HCT116 (cell line): ENCODE data around the gene TPX2. TPM values are rescaled to one million over a fixed set of nuclear protein-coding genes. Genes with fewer than 3 reads are reported as not detected.

ENCODE experiments used
- ATAC-seq: fragments of 200-7000 bp; cut with Tn5 transposase; 2 replicates; pipeline ENCODE4 v1.9.1; 2020; ENCODE audit warnings: mild to moderate bottlenecking, moderate library complexity
- BruUV-seq: library from RNA; stranded (reverse); fragments of 400-500 nt; replicated peaks from 2 replicates; lab custom pipeline; 2021; lab: Mats Ljungman, UMichigan
- CTCF ChIA-PET: fragments of 300-600 bp; sonication (Branson Sonifier 250); formaldehyde crosslinking; loops from one replicate; lab custom pipeline; 2021; ENCODE audit warnings: antibody characterized with exemption; lab: Charles Lee
- POLR2A ChIA-PET: fragments of 300-600, 350-600 bp; sonication (Branson Sonifier 250); formaldehyde crosslinking; loops from one replicate; lab custom pipeline; 2021; ENCODE audit warnings: antibody characterized with exemption; lab: Charles Lee
- RAD21 ChIA-PET, 2 experiments: fragments of 300-600 bp; sonication (Branson Sonifier 250); formaldehyde crosslinking; loops; one replicate each; lab custom pipeline; 2023; ENCODE audit warnings: low total read pairs in 2 of 2; ENCODE audit not compliant: uncharacterized antibody in 2 of 2, unreplicated experiment in 2 of 2, low non-redundant PET in 1 of 2; lab: Charles Lee
- DNase-seq: peaks from one replicate; pipeline ENCODE4 v3.0.0-alpha.2; 2010; ENCODE audit warnings: low read depth, low spot score
- H2AFZ ChIP-seq: fragments of 200-600 bp; shearing (Covaris generic), sonication (generic); 2 replicates; pipeline ENCODE4 v1.6.1; 2017; ENCODE audit warnings: low read depth, mixed run types, mixed read lengths, antibody characterized with exemption, low read length; ENCODE audit not compliant: poor library complexity, severe bottlenecking
- H3K27ac ChIP-seq: 2 replicates; pipeline ENCODE4 v1.5.1; 2012; ENCODE audit warnings: low read depth, low read length
- H3K27me3 ChIP-seq: fragments of 200-600 bp; sonication (generic); 2 replicates; pipeline ENCODE4 v1.6.1; 2016; ENCODE audit warnings: mixed run types, low read length, mixed read lengths; ENCODE audit not compliant: insufficient read depth
- H3K36me3 ChIP-seq, 2 experiments: fragments of 200-500 bp in 1 of 2; fragments of 200-600 bp in 1 of 2; sonication (Bioruptor generic) in 1 of 2; sonication (generic) in 1 of 2; 2 replicates each; pipeline versions ENCODE4 v1.5.1 to v1.6.1; 2014 to 2016; ENCODE audit warnings: low read length in 2 of 2, inconsistent platforms in 1 of 2, mixed read lengths in 1 of 2, mixed run types in 1 of 2; ENCODE audit not compliant: insufficient read depth in 2 of 2, control insufficient read depth in 1 of 2
- H3K4me1 ChIP-seq, 2 experiments: fragments of 200-600 bp in 1 of 2; sonication (generic) in 1 of 2; 2 replicates each; pipeline versions ENCODE4 v1.5.1 to v1.6.1; 2012 to 2017; ENCODE audit warnings: low read length in 2 of 2, inconsistent platforms in 1 of 2, mild to moderate bottlenecking in 1 of 2, mixed read lengths in 1 of 2, mixed run types in 1 of 2, moderate library complexity in 1 of 2; ENCODE audit not compliant: insufficient read depth in 2 of 2, control insufficient read depth in 1 of 2
- H3K4me2 ChIP-seq: fragments of 200-600 bp; sonication (generic); 2 replicates; pipeline ENCODE4 v1.6.1; 2017; ENCODE audit warnings: mixed run types, low read length, mixed read lengths
- H3K4me3 ChIP-seq, 2 experiments: fragments of 200-600 bp in 1 of 2; sonication (generic) in 1 of 2; replicated peaks in 1 of 2; 2 replicates each; pipeline ENCODE4 v1.5.1; 2011 to 2016; ENCODE audit warnings: low read length in 2 of 2, control low read depth in 1 of 2, low read depth in 1 of 2, mild to moderate bottlenecking in 1 of 2, mixed read lengths in 1 of 2, mixed run types in 1 of 2
- H3K79me2 ChIP-seq: fragments of 200-600 bp; sonication (generic); 2 replicates; pipeline ENCODE4 v1.6.1; 2017; ENCODE audit warnings: mild to moderate bottlenecking, mixed run types, low read length, moderate library complexity, mixed read lengths; ENCODE audit not compliant: insufficient read depth
- H3K9ac ChIP-seq: fragments of 200-600 bp; sonication (generic); 2 replicates; pipeline ENCODE4 v1.6.1; 2016; ENCODE audit warnings: low read length, mixed read lengths
- H3K9me2 ChIP-seq: fragments of 200-600 bp; sonication (generic), shearing (Covaris generic); 2 replicates; pipeline ENCODE4 v1.6.1; 2017; ENCODE audit warnings: mixed run types, mild to moderate bottlenecking, moderate library complexity; ENCODE audit not compliant: insufficient read depth
- H3K9me3 ChIP-seq, 2 experiments: fragments of 200-500 bp in 1 of 2; fragments of 200-600 bp in 1 of 2; sonication (Bioruptor generic) in 1 of 2; sonication (generic) in 1 of 2; 2 replicates each; pipeline ENCODE4 v1.6.1; 2014 to 2017; ENCODE audit warnings: low read length in 2 of 2, mixed read lengths in 2 of 2, inconsistent platforms in 1 of 2, low read depth in 1 of 2, mild to moderate bottlenecking in 1 of 2, mixed run types in 1 of 2, moderate library complexity in 1 of 2; ENCODE audit not compliant: control insufficient read depth in 1 of 2, insufficient read depth in 1 of 2
- H4K20me1 ChIP-seq: fragments of 200-600 bp; sonication (generic), shearing (Covaris generic); 2 replicates; pipeline ENCODE4 v1.6.1; 2017; ENCODE audit warnings: mixed run types, mild to moderate bottlenecking, moderate library complexity; ENCODE audit not compliant: insufficient read depth
- ELF1 ChIP-seq: IDR thresholded peaks from 2 replicates; pipeline ENCODE4 v1.6.1; 2012; ENCODE audit warnings: low read depth, borderline replicate concordance
- EZH2 ChIP-seq: fragments of 200-600 bp; sonication (generic); IDR thresholded peaks from 2 replicates; pipeline ENCODE4 v1.6.1; 2017; ENCODE audit warnings: antibody characterized with exemption, mixed run types
- intact Hi-C: fragments of 100-400 bp; cut with micrococcal nuclease; formaldehyde crosslinking; loops from 2 replicates; pipeline ENCODE4 v1.10.0; 2022
- total RNA-seq: library from RNA; stranded (reverse); gene quantifications from one replicate; pipeline ENCODE4 v1.2.1, GENCODE V29; 2021; ENCODE audit not compliant: unreplicated experiment
- TF ChIP-seq, protein P1 (sequence below): IDR thresholded peaks from 2 replicates; pipeline ENCODE4 v1.6.1; 2012
- TF ChIP-seq, protein P2 (sequence below), 3 experiments: fragments of 200-600 bp in 1 of 3; sonication (generic) in 1 of 3; IDR thresholded peaks in 2 of 3; conservative IDR thresholded peaks in 1 of 3; 2 replicates each; pipeline ENCODE4 v1.5.1; 2012 to 2017; ENCODE audit warnings: low read depth in 2 of 3, low read length in 2 of 3, antibody characterized with exemption in 1 of 3, borderline replicate concordance in 1 of 3, control low read depth in 1 of 3, mild to moderate bottlenecking in 1 of 3, mixed read lengths in 1 of 3, mixed run types in 1 of 3, moderate library complexity in 1 of 3; ENCODE audit not compliant: insufficient read depth in 1 of 3
- TF ChIP-seq, protein P3 (sequence below): IDR thresholded peaks from 2 replicates; pipeline ENCODE4 v1.6.1; 2012; ENCODE audit warnings: low read depth

Gene TPX2
- total RNA-seq, 1 experiment from 2014 or later, result 163 TPM

- TF ChIP-seq, protein P1, sequence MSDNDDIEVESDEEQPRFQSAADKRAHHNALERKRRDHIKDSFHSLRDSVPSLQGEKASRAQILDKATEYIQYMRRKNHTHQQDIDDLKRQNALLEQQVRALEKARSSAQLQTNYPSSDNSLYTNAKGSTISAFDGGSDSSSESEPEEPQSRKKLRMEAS, result no peak
- TF ChIP-seq, protein P2, sequence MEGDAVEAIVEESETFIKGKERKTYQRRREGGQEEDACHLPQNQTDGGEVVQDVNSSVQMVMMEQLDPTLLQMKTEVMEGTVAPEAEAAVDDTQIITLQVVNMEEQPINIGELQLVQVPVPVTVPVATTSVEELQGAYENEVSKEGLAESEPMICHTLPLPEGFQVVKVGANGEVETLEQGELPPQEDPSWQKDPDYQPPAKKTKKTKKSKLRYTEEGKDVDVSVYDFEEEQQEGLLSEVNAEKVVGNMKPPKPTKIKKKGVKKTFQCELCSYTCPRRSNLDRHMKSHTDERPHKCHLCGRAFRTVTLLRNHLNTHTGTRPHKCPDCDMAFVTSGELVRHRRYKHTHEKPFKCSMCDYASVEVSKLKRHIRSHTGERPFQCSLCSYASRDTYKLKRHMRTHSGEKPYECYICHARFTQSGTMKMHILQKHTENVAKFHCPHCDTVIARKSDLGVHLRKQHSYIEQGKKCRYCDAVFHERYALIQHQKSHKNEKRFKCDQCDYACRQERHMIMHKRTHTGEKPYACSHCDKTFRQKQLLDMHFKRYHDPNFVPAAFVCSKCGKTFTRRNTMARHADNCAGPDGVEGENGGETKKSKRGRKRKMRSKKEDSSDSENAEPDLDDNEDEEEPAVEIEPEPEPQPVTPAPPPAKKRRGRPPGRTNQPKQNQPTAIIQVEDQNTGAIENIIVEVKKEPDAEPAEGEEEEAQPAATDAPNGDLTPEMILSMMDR (IDR thresholded peaks at IDR 0.05 in 2 of 3, conservative IDR thresholded peaks at IDR 0.05 in 1 of 3; ENCODE audit: borderline replicate concordance in 1 of 3, insufficient read depth in 1 of 3, low read depth in 2 of 3, low read length in 2 of 3), result no peak
- TF ChIP-seq ELF1 (no peak), EZH2 (no peak)
- TF ChIP-seq, protein P3, sequence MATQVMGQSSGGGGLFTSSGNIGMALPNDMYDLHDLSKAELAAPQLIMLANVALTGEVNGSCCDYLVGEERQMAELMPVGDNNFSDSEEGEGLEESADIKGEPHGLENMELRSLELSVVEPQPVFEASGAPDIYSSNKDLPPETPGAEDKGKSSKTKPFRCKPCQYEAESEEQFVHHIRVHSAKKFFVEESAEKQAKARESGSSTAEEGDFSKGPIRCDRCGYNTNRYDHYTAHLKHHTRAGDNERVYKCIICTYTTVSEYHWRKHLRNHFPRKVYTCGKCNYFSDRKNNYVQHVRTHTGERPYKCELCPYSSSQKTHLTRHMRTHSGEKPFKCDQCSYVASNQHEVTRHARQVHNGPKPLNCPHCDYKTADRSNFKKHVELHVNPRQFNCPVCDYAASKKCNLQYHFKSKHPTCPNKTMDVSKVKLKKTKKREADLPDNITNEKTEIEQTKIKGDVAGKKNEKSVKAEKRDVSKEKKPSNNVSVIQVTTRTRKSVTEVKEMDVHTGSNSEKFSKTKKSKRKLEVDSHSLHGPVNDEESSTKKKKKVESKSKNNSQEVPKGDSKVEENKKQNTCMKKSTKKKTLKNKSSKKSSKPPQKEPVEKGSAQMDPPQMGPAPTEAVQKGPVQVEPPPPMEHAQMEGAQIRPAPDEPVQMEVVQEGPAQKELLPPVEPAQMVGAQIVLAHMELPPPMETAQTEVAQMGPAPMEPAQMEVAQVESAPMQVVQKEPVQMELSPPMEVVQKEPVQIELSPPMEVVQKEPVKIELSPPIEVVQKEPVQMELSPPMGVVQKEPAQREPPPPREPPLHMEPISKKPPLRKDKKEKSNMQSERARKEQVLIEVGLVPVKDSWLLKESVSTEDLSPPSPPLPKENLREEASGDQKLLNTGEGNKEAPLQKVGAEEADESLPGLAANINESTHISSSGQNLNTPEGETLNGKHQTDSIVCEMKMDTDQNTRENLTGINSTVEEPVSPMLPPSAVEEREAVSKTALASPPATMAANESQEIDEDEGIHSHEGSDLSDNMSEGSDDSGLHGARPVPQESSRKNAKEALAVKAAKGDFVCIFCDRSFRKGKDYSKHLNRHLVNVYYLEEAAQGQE, result no peak
- TF ChIP-seq, all 23 proteins: peak for 0
- Histone ChIP-seq H3K4me2 (no peak overlapping the region), H3K27ac (no peak overlapping the region), H2AFZ (no peak overlapping the region), H4K20me1 (no peaks in the 10 kb centered on the region), H3K9me2 (no peaks in the 10 kb centered on the region), H3K79me2 (no peaks in the 10 kb centered on the region), H3K36me3 (peaks cover 0 to 5% of the 10 kb centered on the region in 2 experiments; a peak in 3 of 4 replicates), H3K9me3 (no peaks in the 10 kb centered on the region), H3K27me3 (no peaks in the 10 kb centered on the region), H3K9ac (no peak overlapping the region), H3K4me1 (peaks cover 0 to 11% of the 10 kb centered on the region in 2 experiments; a peak in 1 of 4 replicates), H3K4me3 (no peak overlapping the region)
- RAD21 ChIA-PET, result no interaction called here
- intact Hi-C loops, result no loop called here
- no peak for ATAC-seq
- CTCF ChIA-PET, result interaction anchor here (1.4 kb wide), 1 partner anchor 12 kb away, joined by 5 read pairs; no protein-coding TSS in a partner anchor
- POLR2A ChIA-PET, result no interaction called here
- no TSS peak for BruUV-seq
- DNase-seq, result no peak
Observed at GRCh38 chr20:31811198-31811597, 72.1 kb downstream of the TPX2 start.
